HL-60 (cell line): ENCODE results near the gene ATP6V1F.

Experiments
- CTCF ChIP-seq: IDR thresholded peaks from one replicate; pipeline ENCODE4 v1.5.1; 2011; ENCODE audit warnings: low read length, control low read depth, inconsistent platforms; ENCODE audit not compliant: insufficient read depth
- POLR2AphosphoS5 ChIP-seq: IDR thresholded peaks from 2 replicates; pipeline ENCODE4 v1.6.1; 2012; ENCODE audit warnings: low read depth
- SPI1 ChIP-seq: IDR thresholded peaks from 2 replicates; pipeline ENCODE4 v1.6.1; 2012; ENCODE audit warnings: low read depth, mild to moderate bottlenecking, borderline replicate concordance
- TF ChIP-seq, protein P1 (sequence below): IDR thresholded peaks from 2 replicates; pipeline ENCODE4 v1.6.1; 2012; ENCODE audit warnings: low read depth; ENCODE audit not compliant: insufficient replicate concordance

DNA sequence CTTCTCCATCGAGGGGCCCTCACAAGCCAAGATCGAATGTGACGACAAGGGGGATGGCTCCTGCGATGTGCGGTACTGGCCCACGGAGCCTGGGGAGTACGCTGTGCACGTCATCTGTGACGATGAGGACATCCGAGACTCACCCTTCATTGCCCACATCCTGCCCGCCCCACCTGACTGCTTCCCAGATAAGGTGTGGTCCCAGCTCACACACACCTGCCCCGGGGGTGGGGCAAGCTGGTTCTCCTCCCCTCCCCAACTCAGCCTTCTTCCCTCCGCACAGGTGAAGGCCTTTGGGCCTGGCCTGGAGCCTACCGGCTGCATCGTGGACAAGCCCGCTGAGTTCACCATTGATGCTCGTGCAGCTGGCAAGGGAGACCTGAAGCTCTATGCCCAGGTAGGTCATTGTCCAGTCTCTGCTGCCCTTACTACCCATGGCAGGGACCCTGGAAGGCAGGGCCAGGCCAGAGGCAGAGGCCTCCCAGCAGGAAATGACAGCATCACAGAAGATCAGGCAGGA, 21.4 kb upstream of the ATP6V1F start:
- TF ChIP-seq CTCF (no peak), POLR2AphosphoS5 (no peak), SPI1 (no peak)
- TF ChIP-seq, protein P1, sequence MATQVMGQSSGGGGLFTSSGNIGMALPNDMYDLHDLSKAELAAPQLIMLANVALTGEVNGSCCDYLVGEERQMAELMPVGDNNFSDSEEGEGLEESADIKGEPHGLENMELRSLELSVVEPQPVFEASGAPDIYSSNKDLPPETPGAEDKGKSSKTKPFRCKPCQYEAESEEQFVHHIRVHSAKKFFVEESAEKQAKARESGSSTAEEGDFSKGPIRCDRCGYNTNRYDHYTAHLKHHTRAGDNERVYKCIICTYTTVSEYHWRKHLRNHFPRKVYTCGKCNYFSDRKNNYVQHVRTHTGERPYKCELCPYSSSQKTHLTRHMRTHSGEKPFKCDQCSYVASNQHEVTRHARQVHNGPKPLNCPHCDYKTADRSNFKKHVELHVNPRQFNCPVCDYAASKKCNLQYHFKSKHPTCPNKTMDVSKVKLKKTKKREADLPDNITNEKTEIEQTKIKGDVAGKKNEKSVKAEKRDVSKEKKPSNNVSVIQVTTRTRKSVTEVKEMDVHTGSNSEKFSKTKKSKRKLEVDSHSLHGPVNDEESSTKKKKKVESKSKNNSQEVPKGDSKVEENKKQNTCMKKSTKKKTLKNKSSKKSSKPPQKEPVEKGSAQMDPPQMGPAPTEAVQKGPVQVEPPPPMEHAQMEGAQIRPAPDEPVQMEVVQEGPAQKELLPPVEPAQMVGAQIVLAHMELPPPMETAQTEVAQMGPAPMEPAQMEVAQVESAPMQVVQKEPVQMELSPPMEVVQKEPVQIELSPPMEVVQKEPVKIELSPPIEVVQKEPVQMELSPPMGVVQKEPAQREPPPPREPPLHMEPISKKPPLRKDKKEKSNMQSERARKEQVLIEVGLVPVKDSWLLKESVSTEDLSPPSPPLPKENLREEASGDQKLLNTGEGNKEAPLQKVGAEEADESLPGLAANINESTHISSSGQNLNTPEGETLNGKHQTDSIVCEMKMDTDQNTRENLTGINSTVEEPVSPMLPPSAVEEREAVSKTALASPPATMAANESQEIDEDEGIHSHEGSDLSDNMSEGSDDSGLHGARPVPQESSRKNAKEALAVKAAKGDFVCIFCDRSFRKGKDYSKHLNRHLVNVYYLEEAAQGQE = no peak
